ENCODE measurements around the gene FIGNL2.

GRCh38 chr12:51841727-51842126 lies 6.8 kb downstream of the FIGNL2 start:
- TF ChIP-seq EZH2 (IDR thresholded peaks at IDR 0.05; ENCODE audit: low read length) (no peak), CTCF (optimal IDR thresholded peaks at IDR 0.05 in 1 of 3, IDR thresholded peaks at IDR 0.05 in 1 of 3, conservative IDR thresholded peaks at IDR 0.05 in 1 of 3; ENCODE audit: extremely low read depth in 1 of 3, insufficient read depth in 2 of 3, low read length in 3 of 3) (no peak)
